Mucosa of descending colon (tissue), 3 donors: Measurements from ENCODE around the gene BACH2. TPM values are rescaled to one million over a fixed set of nuclear protein-coding genes. Genes with fewer than 3 reads are reported as not detected.

Experiments
- ATAC-seq: fragments of 200-7000 bp; cut with Tn5 transposase; one replicate; pipeline ENCODE4 v1.9.1; 2020; ENCODE audit warnings: mild to moderate bottlenecking, moderate library complexity
- DNase-seq, 3 donors: peaks; one replicate each; pipeline ENCODE4 v3.0.0-alpha.2; 2020
- H3K36me3 ChIP-seq: fragments of 200-600 bp; one replicate; pipeline ENCODE4 v1.8.0; 2021; ENCODE audit warnings: low read depth, mild to moderate bottlenecking
- H3K4me1 ChIP-seq: fragments of 200-600 bp; one replicate; pipeline ENCODE4 v1.8.0; 2021; ENCODE audit warnings: low read depth, mild to moderate bottlenecking
- H3K4me3 ChIP-seq: fragments of 200-600 bp; one replicate; pipeline ENCODE4 v1.8.0; 2021; ENCODE audit warnings: mild to moderate bottlenecking
- H3K9me3 ChIP-seq: fragments of 200-600 bp; one replicate; pipeline ENCODE4 v1.8.0; 2021; ENCODE audit warnings: mild to moderate bottlenecking
- intact Hi-C, 2 donors: fragments of 100-400 bp; cut with DNase I in 1 of 2; cut with micrococcal nuclease in 1 of 2; formaldehyde crosslinking; loops; one replicate each; pipeline versions ENCODE4 v1.11.0 to v1.11.1; 2022; cut with DNase I, micrococcal nuclease
- total RNA-seq, 3 donors: library from RNA; stranded (reverse); fragmentation: NEBNext Ultra II Directional in 2 of 3; extraction: Animal tissue kit (Norgen Biotek cat#: 25700) in 2 of 3; gene quantifications; one replicate each; pipeline versions ENCODE4 v1.2.1 to v1.2.4, GENCODE V29; 2021 to 2023
- TF ChIP-seq, protein P1 (sequence below): fragments of 200-600 bp; IDR thresholded peaks from one replicate; pipeline ENCODE4 v1.8.0; 2022; ENCODE audit warnings: antibody characterized with exemption, mild to moderate bottlenecking
- donor health status: DM: no; HTN: no; CAD: no; lungs with moderate emphysema.
- donor health status: DM: no; HTN: no; CAD: no.
- donor health status: DM: no; HTN: yes; CAD: no.

The BACH2 gene
- total RNA-seq, 3 donors from 2014 or later = 0.96 to 1.6 (median 1.2) TPM

DNA sequence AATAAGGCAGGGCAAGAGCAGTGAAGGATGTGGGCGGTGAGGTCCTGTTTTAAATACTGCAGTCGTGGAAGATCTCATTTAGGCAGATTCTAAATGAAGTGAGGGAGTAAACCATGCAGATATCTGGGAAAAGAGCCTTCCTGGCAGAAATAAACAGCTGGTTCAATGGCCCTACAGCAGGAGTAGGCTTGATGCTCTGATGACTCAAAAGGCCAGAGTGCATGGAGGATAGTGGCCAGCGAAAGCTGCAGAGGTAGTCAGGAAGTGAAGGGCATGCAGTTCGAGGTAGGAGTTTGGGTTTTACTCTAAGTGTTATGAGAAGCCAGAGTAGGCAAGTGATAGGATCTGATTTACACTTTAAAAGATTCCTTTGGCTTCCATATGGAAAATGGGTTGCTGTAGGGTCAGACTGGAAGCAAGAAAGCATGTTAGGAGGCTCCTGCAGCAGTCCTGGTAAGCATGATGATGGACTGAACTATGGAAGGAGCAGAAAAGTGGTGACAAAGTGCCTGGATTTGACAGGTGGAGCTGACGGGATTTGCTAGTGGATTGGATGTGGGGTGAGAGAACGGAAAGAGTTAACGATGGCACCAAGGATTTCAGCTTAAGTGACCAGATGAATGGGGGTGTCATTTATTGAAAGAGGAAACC lies 252.3 kb downstream of the BACH2 start:
- DNase-seq (no peak), ATAC-seq (no peak)
- H3K36me3 ChIP-seq = no peaks in the 10 kb centered on the region
- H3K9me3 ChIP-seq = no peaks in the 10 kb centered on the region
- H3K4me1 ChIP-seq = no peaks in the 10 kb centered on the region
- intact Hi-C loops = no loop called here
- TF ChIP-seq, protein P1, sequence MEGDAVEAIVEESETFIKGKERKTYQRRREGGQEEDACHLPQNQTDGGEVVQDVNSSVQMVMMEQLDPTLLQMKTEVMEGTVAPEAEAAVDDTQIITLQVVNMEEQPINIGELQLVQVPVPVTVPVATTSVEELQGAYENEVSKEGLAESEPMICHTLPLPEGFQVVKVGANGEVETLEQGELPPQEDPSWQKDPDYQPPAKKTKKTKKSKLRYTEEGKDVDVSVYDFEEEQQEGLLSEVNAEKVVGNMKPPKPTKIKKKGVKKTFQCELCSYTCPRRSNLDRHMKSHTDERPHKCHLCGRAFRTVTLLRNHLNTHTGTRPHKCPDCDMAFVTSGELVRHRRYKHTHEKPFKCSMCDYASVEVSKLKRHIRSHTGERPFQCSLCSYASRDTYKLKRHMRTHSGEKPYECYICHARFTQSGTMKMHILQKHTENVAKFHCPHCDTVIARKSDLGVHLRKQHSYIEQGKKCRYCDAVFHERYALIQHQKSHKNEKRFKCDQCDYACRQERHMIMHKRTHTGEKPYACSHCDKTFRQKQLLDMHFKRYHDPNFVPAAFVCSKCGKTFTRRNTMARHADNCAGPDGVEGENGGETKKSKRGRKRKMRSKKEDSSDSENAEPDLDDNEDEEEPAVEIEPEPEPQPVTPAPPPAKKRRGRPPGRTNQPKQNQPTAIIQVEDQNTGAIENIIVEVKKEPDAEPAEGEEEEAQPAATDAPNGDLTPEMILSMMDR = no peak
- H3K4me3 ChIP-seq = no peak overlapping the region

DNA sequence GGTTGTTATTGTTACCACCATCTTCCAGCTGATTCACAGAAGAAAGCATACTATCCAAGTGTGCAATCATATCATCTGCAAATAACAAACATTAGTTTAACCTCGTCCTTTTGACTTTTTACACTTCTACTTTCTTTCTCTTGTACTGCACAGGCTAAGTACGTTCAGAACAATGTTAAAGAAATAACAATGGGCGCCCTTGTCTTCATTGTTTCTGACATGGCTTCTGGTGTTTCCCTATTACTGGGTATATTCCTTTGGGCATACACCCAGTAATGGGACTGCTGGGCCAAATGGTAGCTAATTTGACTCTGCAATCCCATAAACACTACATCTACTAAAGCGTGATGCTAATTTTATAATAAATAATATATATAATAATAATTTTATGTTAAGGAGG lies 255.7 kb downstream of the BACH2 start:
- H3K4me1 ChIP-seq = no peaks in the 10 kb centered on the region
- H3K36me3 ChIP-seq = no peaks in the 10 kb centered on the region
- TF ChIP-seq, protein P1 = no peak
- no peak for ATAC-seq
- no peaks in the 10 kb centered on the region for H3K9me3 ChIP-seq
- intact Hi-C loops = no loop called here
- H3K4me3 ChIP-seq = no peak overlapping the region
- DNase-seq = no peak

DNA sequence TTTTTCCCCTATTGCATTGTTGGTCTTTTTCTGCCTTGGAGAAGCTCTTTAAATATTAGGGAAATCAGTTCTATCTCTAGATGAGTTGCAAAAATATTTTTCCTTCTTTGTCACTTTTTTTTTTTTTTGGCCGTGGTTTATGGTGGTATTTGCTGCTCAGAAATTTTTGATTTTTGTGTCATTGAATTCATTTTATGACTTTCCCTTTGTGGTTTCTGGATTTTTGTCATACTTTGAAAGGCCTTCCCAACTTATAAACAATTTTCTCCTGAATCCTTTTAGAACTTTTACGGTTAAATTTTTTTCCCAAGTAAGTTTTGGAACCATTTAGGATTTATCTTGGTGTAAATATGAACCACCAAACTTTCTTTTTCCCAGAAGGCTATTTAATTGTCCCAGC lies 256.7 kb downstream of the BACH2 start:
- intact Hi-C loops = no loop called here
- Histone ChIP-seq H3K4me3 (no peak overlapping the region), H3K36me3 (no peaks in the 10 kb centered on the region), H3K9me3 (no peaks in the 10 kb centered on the region), H3K4me1 (no peaks in the 10 kb centered on the region)
- TF ChIP-seq, protein P1 = no peak
- ATAC-seq (no peak), DNase-seq (no peak)

DNA sequence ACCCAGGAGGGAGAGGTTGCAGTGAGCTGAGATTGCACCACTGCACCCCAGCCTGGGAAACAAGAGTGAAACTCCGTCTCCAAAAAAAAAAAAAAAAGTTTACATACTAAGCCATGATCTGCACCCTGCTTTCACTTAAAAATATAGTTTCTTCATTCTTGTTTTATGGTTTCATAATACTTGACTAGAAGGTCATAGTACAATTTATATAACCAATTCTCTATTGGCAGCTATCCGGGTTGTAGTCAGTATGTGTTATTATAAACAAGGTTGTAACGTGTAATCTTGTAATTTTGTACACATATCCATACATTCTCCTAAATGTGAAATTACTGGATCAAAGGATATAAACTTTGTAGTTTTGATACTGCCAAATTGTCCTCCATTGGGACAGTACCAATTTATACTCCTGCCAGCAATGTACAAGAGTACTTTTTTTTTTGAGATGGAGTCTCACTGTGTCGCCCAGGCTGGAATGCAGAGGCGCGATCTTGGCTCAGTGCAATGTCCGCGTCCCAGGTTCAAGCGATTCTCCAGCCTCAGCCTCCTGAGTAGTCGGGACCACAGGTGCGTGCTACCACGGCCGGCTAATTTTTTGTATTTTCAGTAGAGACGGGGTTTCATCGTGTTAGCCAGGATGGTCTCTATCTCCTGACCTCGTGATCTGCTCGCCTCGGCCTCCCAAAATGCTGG lies 257.5 kb downstream of the BACH2 start:
- peak; percentile 41 to 57 (median 45) for DNase-seq
- no peaks in the 10 kb centered on the region for H3K9me3 ChIP-seq
- no peak overlapping the region for H3K4me3 ChIP-seq
- H3K4me1 ChIP-seq = no peaks in the 10 kb centered on the region
- H3K36me3 ChIP-seq = no peaks in the 10 kb centered on the region
- intact Hi-C loops = no loop called here
- TF ChIP-seq, protein P1 = no peak
- ATAC-seq = peak; percentile 89

DNA sequence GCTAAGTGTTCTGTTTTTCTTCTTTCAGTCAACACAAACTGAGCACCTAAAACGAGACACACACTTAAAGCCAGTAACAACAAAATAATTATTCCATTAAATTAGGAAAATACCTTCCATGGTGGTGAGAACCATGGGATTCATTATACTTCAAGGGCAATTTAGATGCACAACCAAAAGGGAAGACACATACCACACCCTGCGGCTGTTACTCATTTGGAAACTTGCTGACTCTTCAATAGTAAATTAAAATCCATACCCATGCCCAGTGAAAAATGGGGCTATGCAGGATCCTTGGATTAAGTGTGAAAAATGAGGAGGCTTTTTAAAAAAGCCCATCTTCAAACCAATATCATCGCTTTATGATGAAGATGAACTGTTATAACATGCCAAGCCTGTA lies 259.7 kb downstream of the BACH2 start:
- DNase-seq = no peak
- no peak overlapping the region for H3K4me3 ChIP-seq
- ATAC-seq = no peak
- no peaks in the 10 kb centered on the region for H3K36me3 ChIP-seq
- no peaks in the 10 kb centered on the region for H3K9me3 ChIP-seq
- intact Hi-C loops = no loop called here
- no peaks in the 10 kb centered on the region for H3K4me1 ChIP-seq
- TF ChIP-seq, protein P1 = no peak
